A549 (cell line): ENCODE measurements around the gene PAEP.

Source experiments
- EP300 ChIP-seq, 2 experiments: fragments of >200 bp; sonication (Bioruptor Twin); formaldehyde crosslinking; IDR thresholded peaks; 2 replicates in 1 of 2; 3 replicates in 1 of 2; pipeline ENCODE4 v1.6.1; 2016 to 2017
- ESRRA ChIP-seq: fragments of 150-350 bp; IDR thresholded peaks from 2 replicates; pipeline ENCODE4 v1.6.1; 2014; ENCODE audit warnings: mild to moderate bottlenecking, low read length, borderline replicate concordance
- FOSL2 ChIP-seq, 2 experiments: fragments of 450-650 bp in 1 of 2; fragments of >200 bp in 1 of 2; sonication (Bioruptor Twin) in 1 of 2; formaldehyde crosslinking; IDR thresholded peaks; 2 replicates each; pipeline versions ENCODE4 v1.5.0 to v1.6.1; 2016 to 2020; ENCODE audit warnings: mild to moderate bottlenecking in 1 of 2, moderate library complexity in 1 of 2
- GATA3 ChIP-seq: IDR thresholded peaks from 2 replicates; pipeline ENCODE4 v1.6.1; 2012; ENCODE audit warnings: borderline replicate concordance
- HOXA7 ChIP-seq: fragments of 250-450 bp; sonication (Bioruptor Pico); IDR thresholded peaks from 2 replicates; pipeline ENCODE4 v1.5.0; 2020; ENCODE audit warnings: mild to moderate bottlenecking, moderate library complexity
- KDM5A ChIP-seq: fragments of 200-600 bp; sonication (generic); IDR thresholded peaks from 2 replicates; pipeline ENCODE4 v1.6.1; 2016; ENCODE audit warnings: antibody characterized with exemption, mild to moderate bottlenecking
- MAZ ChIP-seq: fragments of 150-350 bp; IDR thresholded peaks from 2 replicates; pipeline ENCODE4 v1.6.1; 2014; ENCODE audit warnings: antibody characterized with exemption, low read depth, low read length, borderline replicate concordance
- MYC ChIP-seq: IDR thresholded peaks from 2 replicates; pipeline ENCODE4 v1.6.1; 2012; ENCODE audit warnings: mild to moderate bottlenecking, inconsistent platforms, low read length, improper control_type of control experiment, borderline replicate concordance
- NR3C1 ChIP-seq: fragments of >200 bp; sonication (Bioruptor Twin); formaldehyde crosslinking; IDR thresholded peaks from 3 replicates; pipeline ENCODE4 v1.6.1; 2017
- POLR2A ChIP-seq: IDR thresholded peaks from 2 replicates; pipeline ENCODE4 v1.6.1; 2012; ENCODE audit warnings: mild to moderate bottlenecking, low read length
- POLR2AphosphoS2 ChIP-seq: conservative IDR thresholded peaks from 2 replicates; pipeline ENCODE4 v1.6.1; 2012; ENCODE audit warnings: low read length, improper control_type of control experiment, inconsistent platforms
- RCOR1 ChIP-seq: fragments of 150-350 bp; IDR thresholded peaks from 2 replicates; pipeline ENCODE4 v1.6.1; 2014; ENCODE audit warnings: antibody characterized with exemption, low read length, low read depth
- TF ChIP-seq, protein P1 (sequence below): fragments of >200 bp; sonication (Bioruptor Twin); formaldehyde crosslinking; IDR thresholded peaks from 3 replicates; pipeline ENCODE4 v1.5.1; 2016
- TF ChIP-seq, protein P2 (sequence below): IDR thresholded peaks from 2 replicates; pipeline ENCODE4 v1.6.1; 2012

- TF ChIP-seq POLR2A, result no peak
- no peak for TF ChIP-seq NR3C1
- no peak for TF ChIP-seq RCOR1
- TF ChIP-seq, protein P1, sequence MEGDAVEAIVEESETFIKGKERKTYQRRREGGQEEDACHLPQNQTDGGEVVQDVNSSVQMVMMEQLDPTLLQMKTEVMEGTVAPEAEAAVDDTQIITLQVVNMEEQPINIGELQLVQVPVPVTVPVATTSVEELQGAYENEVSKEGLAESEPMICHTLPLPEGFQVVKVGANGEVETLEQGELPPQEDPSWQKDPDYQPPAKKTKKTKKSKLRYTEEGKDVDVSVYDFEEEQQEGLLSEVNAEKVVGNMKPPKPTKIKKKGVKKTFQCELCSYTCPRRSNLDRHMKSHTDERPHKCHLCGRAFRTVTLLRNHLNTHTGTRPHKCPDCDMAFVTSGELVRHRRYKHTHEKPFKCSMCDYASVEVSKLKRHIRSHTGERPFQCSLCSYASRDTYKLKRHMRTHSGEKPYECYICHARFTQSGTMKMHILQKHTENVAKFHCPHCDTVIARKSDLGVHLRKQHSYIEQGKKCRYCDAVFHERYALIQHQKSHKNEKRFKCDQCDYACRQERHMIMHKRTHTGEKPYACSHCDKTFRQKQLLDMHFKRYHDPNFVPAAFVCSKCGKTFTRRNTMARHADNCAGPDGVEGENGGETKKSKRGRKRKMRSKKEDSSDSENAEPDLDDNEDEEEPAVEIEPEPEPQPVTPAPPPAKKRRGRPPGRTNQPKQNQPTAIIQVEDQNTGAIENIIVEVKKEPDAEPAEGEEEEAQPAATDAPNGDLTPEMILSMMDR, result no peak
- no peak for TF ChIP-seq ESRRA
- no peak for TF ChIP-seq MAZ
- TF ChIP-seq KDM5A, result no peak
- no peak for TF ChIP-seq FOSL2 (IDR thresholded peaks at IDR 0.05)
- TF ChIP-seq FOSL2 (CRISPR knock-in tag; IDR thresholded peaks at IDR 0.05), result no peak
- no peak for TF ChIP-seq GATA3
- TF ChIP-seq MYC, result no peak
- TF ChIP-seq, protein P2, sequence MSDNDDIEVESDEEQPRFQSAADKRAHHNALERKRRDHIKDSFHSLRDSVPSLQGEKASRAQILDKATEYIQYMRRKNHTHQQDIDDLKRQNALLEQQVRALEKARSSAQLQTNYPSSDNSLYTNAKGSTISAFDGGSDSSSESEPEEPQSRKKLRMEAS, result no peak
- no peak for TF ChIP-seq HOXA7 (CRISPR knock-in tag)
- no peak for TF ChIP-seq POLR2AphosphoS2
- no peak for TF ChIP-seq EP300 (IDR thresholded peaks at IDR 0.05)
Measured at GRCh38 chr9:135596211-135596610, 34.7 kb downstream of the PAEP start.
